ENCODE data around the gene HOXD11.

GRCh38 chr2:176083796-176084261 lies 23.3 kb upstream of the HOXD11 start, which contains the start of gene EVX2:
- TF ChIP-seq EZH2 (IDR thresholded peaks at IDR 0.05; ENCODE audit: borderline replicate concordance, insufficient read depth, low read depth, low read length, poor library complexity, severe bottlenecking), result no peak
- TF ChIP-seq, protein P1, sequence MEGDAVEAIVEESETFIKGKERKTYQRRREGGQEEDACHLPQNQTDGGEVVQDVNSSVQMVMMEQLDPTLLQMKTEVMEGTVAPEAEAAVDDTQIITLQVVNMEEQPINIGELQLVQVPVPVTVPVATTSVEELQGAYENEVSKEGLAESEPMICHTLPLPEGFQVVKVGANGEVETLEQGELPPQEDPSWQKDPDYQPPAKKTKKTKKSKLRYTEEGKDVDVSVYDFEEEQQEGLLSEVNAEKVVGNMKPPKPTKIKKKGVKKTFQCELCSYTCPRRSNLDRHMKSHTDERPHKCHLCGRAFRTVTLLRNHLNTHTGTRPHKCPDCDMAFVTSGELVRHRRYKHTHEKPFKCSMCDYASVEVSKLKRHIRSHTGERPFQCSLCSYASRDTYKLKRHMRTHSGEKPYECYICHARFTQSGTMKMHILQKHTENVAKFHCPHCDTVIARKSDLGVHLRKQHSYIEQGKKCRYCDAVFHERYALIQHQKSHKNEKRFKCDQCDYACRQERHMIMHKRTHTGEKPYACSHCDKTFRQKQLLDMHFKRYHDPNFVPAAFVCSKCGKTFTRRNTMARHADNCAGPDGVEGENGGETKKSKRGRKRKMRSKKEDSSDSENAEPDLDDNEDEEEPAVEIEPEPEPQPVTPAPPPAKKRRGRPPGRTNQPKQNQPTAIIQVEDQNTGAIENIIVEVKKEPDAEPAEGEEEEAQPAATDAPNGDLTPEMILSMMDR (IDR thresholded peaks at IDR 0.05), result no peak

Measured in B cell (primary cell).